ENCODE data around the gene NPW. TPM values are rescaled to one million over a fixed set of nuclear protein-coding genes. Genes with fewer than 3 reads are reported as not detected.

Gene NPW
- total and polyA plus RNA-seq, 2 of the 8 experiments (the other 6 are each of a cell fraction or from before 2014, with no cell fraction given) = 4.0 to 10.3 TPM

DNA sequence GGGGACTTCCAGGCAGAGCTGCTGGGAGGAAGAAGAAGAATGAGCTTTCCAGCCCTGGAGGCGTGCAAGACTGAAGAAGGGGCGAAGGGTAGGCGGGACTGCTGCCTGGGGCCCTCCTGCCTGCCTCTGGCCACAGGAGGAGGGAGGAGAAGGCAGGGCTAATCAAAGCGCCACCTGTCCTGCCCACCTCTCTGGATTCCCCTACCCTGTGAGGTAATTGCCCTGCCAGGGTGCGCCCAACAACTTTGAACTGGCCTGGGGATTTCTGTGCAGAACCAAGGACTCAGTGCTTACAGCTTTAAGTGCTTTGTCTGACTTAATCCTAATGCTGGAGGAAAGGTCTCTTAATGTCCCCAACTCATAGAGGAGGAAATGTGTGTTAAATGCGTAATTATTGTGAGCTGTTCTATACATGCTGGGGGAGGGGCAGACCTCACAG lies 38.2 kb upstream of the NPW start, which contains the start of gene NOXO1:
Gene NOXO1 (minus strand): TSS at position 72 of the 439 bp plus-strand sequence. CDS start 290 bp downstream, outside the sequence.
- H4K91ac ChIP-seq (replicated peaks; ENCODE audit: insufficient read length, low read length) = no peak within 1 kb of the TSS
- no peak for FAIRE-seq
- H3K79me2 ChIP-seq (ENCODE audit: control insufficient read depth in 1 of 2, insufficient read depth in 2 of 2, low read length in 2 of 2) = peaks cover 0 to 9% of the 10 kb centered on the region in 2 experiments; a peak in 1 of 4 replicates
- H4K5ac ChIP-seq (ENCODE audit: insufficient read length, low read depth, low read length) = no peak within 1 kb of the TSS
- no peak within 1 kb of the TSS for H3K4ac ChIP-seq (replicated peaks; ENCODE audit: insufficient read length, low read depth, low read length)
- H4K8ac ChIP-seq (ENCODE audit: extremely low read depth, insufficient read depth, low read length) = peak within 1 kb of the TSS; percentile 12; the same call in 1 of the 2 replicates
- no peak within 1 kb of the TSS for H2BK12ac ChIP-seq (ENCODE audit: low read depth, low read length)
- no peak within 1 kb of the TSS for H2AK5ac ChIP-seq (ENCODE audit: low read depth, low read length)
- H2BK15ac ChIP-seq (ENCODE audit: low read length) = peak within 1 kb of the TSS; percentile 61; the same call in 1 of the 2 replicates
- ChIA-PET POLR2A (ENCODE audit: partially characterized antibody) (interaction anchor here (0.8 to 28.2 kb wide), 10 partner anchors 9 to 199 kb away, joined by 3 to 736 read pairs (median 4); partner anchors contain the start of genes NDUFB10, NUBP2, RNF151 and RPS2), CTCF (ENCODE audit: partially characterized antibody) (interaction anchor here (0.6 to 3.1 kb wide), 7 partner anchors 9 to 198 kb away, joined by 3 to 8 read pairs (median 4); no protein-coding TSS in a partner anchor)
- H3K18ac ChIP-seq (ENCODE audit: extremely low read depth, low read length) = peak within 1 kb of the TSS; percentile 32
- no peak within 1 kb of the TSS for H2BK120ac ChIP-seq (replicated peaks; ENCODE audit: low read depth, low read length)
- no peak within 1 kb of the TSS for H2BK5ac ChIP-seq (ENCODE audit: low read depth, low read length)
- peaks cover 0 to 12% of the 10 kb centered on the region in 2 experiments for H4K20me1 ChIP-seq (replicated peaks in 1 of 2; ENCODE audit: control insufficient read depth in 1 of 2, insufficient read depth in 2 of 2, low read length in 2 of 2)
- H2BK20ac ChIP-seq (ENCODE audit: low read length) = no peak within 1 kb of the TSS
- H3K79me1 ChIP-seq (ENCODE audit: low read depth, low read length) = no peaks in the 10 kb centered on the region
- H3K4me2 ChIP-seq (ENCODE audit: insufficient read depth in 1 of 2, low read depth in 2 of 2, low read length in 2 of 2) = peak within 1 kb of the TSS; percentile 87 to 91
- H3K27me3 ChIP-seq (replicated peaks in 1 of 4; ENCODE audit: control insufficient read depth in 3 of 4, extremely low read depth in 1 of 4, insufficient read depth in 3 of 4, low read length in 3 of 4) = peaks cover 8 to 40% (median 39%) of the 10 kb centered on the region in 4 experiments; a peak in 6 of 7 replicates
- no peak within 1 kb of the TSS for H3K23ac ChIP-seq (ENCODE audit: insufficient read length)
- no peak within 1 kb of the TSS for H3K14ac ChIP-seq (ENCODE audit: insufficient read length)
- H3K36me3 ChIP-seq (ENCODE audit: control insufficient read depth in 2 of 4, insufficient read depth in 4 of 4, low read length in 3 of 4) = peaks cover 2 to 19% (median 10%) of the 10 kb centered on the region in 4 experiments; a peak in 5 of 8 replicates
- no peak within 1 kb of the TSS for H3K27ac ChIP-seq (ENCODE audit: low read depth, low read length)
- WGBS, 2 experiments (ENCODE audit: extremely low coverage in 1 of 2, insufficient coverage in 1 of 2, insufficient read length in 1 of 2, insufficient replicate concordance in 2 of 2, low coverage in 1 of 2, low lambda C conversion rate in 2 of 2, missing lambda C conversion rate in 1 of 2) = 57% methylated on average over 4 of the region's 6 CpGs; no CpG with 5 or more reads in 1 of the 2 experiments
- H3K9me3 ChIP-seq (ENCODE audit: insufficient read depth in 2 of 2, low read depth in 1 of 2, low read length in 1 of 2) = no peaks in the 10 kb centered on the region
- no peak within 1 kb of the TSS for H2AFZ ChIP-seq (ENCODE audit: low read length)
- no peak within 1 kb of the TSS for H3K56ac ChIP-seq (replicated peaks; ENCODE audit: insufficient read length, low read depth, low read length)
- peaks cover 3 to 40% (median 27%) of the 10 kb centered on the region in 4 experiments for H3K4me1 ChIP-seq (replicated peaks in 1 of 4; ENCODE audit: control insufficient read depth in 3 of 4, insufficient read depth in 4 of 4, low read length in 3 of 4)
- H3K9ac ChIP-seq (replicated peaks in 1 of 4; ENCODE audit: extremely low read depth in 1 of 4, low read depth in 3 of 4, low read length in 3 of 4) = no peak within 1 kb of the TSS
- peaks cover 26% of the 10 kb centered on the region for H3K23me2 ChIP-seq (ENCODE audit: low read depth, low read length)
- H3K4me3 ChIP-seq (ENCODE audit: extremely low read depth in 1 of 4, insufficient read depth in 2 of 4, low read depth in 3 of 4, low read length in 4 of 4) = peak within 1 kb of the TSS in 3 of 4 experiments; percentile 31 to 61 (median 38); a peak in 6 of 8 replicates
- peak in 1 of 2 experiments; percentile 49 for DNase-seq (ENCODE audit: low read depth in 1 of 2, low spot score in 2 of 2)
